ENCODE measurements around the gene IL1RL2.
A peak's percentile ranks its signal among the peaks of the same experiment; 100 is the strongest.

The IL1RL2 gene

DNA sequence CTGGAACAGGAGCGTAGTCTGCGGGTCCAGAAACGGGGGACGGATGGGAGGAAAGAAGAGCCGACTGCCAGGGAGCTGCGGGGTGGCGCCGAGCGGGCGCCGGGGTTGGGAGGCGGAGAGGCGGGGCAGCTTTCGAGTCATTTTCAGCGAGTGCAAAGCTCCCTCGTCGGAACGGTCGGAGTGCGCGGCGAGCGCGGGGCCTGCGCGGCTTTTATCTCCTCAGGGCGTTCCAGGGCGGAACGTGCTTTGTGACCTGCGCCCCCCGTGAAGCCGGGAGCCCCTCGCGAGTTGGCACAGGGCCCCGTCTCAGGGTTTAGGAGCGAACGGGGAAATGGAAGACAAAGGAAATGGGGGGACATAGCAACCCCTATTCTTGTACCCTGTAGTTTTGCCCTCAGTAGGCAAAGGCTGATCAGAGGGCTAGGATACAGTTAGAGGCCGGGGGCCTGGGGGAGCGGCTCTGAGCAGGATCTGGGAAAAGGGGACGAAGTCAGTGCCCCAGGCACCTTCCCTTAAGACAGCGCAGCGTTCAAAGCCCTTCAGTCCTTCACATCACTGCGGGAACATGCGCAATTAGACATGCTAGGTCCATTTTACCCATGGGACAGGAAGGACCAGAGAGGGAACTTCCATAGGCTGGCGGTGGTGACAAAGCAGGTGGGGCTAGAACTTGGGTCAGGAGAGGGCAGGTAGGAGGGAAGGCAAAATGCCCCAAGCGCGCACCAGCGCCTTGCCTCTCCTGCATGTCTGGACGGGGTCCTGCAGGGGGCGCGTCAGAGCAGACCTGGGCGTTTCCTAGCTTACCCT is 64.4 kb downstream of the IL1RL2 start:
- Mint-ChIP-seq H3K4me1 (peaks cover 9 to 12% of the 10 kb centered on the region in 2 donors), H3K36me3 (no peaks in the 10 kb centered on the region), H3K9me3 (no peaks in the 10 kb centered on the region), H3K27me3 (peaks cover 42 to 56% of the 10 kb centered on the region in 2 donors), H3K4me3 (peak overlapping the region; percentile 69 to 84), H3K27ac (peak overlapping the region; percentile 20)
- peak; percentile 81 to 84 for ATAC-seq (replicated peaks)
- peak; percentile 34 for DNase-seq

DNA sequence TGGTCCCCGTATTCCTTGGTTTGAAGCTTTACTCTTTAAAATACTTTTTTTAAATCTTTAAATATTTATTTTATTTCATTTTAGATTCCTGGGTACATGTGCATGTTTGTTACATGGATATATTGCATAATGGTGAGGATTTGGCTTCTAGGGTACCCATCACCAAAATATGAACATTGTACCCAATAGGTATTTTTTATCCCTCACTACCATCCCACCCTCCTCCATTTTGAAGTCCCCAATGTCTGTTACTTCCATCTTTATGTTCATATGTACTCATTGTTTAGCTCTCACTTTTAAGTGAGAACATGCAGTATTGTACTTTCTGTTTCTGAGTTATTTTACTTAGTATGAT is 65.0 kb downstream of the IL1RL2 start:
- Mint-ChIP-seq H3K4me3 (no peak overlapping the region), H3K27me3 (peaks cover 42 to 53% of the 10 kb centered on the region in 2 donors), H3K9me3 (no peaks in the 10 kb centered on the region), H3K27ac (no peak overlapping the region), H3K4me1 (peaks cover 11 to 12% of the 10 kb centered on the region in 2 donors), H3K36me3 (no peaks in the 10 kb centered on the region)
- DNase-seq, result no peak
- ATAC-seq (replicated peaks), result no peak

DNA sequence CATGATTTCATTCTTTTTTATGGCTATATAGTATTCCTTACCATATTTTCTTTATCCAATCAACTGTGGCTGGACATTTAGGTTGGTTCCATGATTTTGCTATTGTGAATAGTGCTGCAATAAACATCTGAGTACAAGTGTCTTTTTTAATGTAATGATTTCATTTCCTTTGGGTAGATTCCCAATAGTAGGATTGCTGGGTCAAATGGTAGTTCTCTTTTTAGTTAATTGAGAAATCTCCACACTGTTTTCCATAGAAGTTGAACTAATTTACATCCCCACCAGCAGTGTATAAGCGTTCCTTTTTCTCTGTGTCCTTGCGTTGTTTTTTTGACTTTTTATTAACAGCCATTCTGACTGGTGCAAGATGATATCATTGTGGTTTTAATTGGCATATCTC is 65.4 kb downstream of the IL1RL2 start:
- Mint-ChIP-seq H3K4me3 (no peak overlapping the region), H3K27ac (no peak overlapping the region), H3K36me3 (no peaks in the 10 kb centered on the region), H3K27me3 (peaks cover 38 to 51% of the 10 kb centered on the region in 2 donors), H3K9me3 (no peaks in the 10 kb centered on the region), H3K4me1 (peaks cover 11 to 12% of the 10 kb centered on the region in 2 donors)
- ATAC-seq (replicated peaks) (no peak), DNase-seq (no peak)

DNA sequence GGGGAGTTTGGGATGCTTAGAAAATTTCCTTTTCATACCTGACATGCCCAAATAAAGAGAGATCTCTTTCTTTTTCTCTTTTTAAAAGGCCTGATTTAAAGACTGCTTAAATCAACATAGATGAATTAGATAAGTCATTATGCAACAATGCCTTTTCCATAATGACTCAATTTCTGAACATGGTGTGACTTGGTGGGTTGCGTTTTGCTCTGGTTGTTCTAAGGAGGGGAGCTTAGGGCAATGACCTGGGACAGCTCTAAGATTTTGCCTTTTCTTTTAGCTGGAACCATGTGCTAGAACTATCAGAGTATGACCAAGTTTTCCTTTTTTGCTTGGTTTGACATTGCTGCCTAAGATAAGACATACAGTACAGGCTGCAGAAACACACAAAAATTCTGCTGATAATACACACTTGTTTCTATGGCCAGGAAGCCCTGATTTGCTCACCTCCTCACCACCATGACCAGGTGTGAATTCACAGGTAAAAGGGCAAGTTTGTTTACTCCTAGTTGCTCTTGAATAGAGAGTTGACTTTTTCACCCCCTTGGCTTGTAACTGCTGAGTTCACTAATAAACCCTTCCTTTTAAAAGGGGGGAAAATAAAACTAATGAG is 66.4 kb downstream of the IL1RL2 start:
- Mint-ChIP-seq H3K36me3 (no peaks in the 10 kb centered on the region), H3K9me3 (no peaks in the 10 kb centered on the region), H3K4me1 (peaks cover 11 to 12% of the 10 kb centered on the region in 2 donors), H3K27ac (no peak overlapping the region), H3K4me3 (no peak overlapping the region), H3K27me3 (peaks cover 38 to 51% of the 10 kb centered on the region in 2 donors)
- DNase-seq (no peak), ATAC-seq (replicated peaks) (no peak)

DNA sequence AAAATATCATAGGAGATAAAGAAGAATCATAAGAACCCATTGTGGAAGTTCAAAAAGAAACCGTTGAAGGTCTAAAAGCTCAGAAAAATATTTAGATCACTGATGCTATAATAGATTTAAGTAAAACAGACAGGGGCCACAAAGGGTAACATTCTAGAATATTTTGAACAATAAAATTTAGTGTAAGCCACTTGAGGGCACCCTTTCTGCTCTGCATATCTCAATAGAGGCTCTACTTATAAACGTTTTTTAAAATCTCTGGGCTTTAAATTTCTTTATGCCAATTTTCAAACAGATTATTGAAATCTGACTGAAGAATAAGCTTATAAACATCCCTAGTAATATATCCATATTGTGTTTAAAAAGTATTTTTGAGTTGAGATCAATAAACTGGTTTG is 66.9 kb downstream of the IL1RL2 start:
- H3K4me3 Mint-ChIP-seq, result no peak overlapping the region
- H3K9me3 Mint-ChIP-seq, result no peaks in the 10 kb centered on the region
- ATAC-seq (replicated peaks), result no peak
- H3K27me3 Mint-ChIP-seq, result peaks cover 41 to 56% of the 10 kb centered on the region in 2 donors
- H3K36me3 Mint-ChIP-seq, result no peaks in the 10 kb centered on the region
- DNase-seq, result no peak
- no peak overlapping the region for H3K27ac Mint-ChIP-seq
- H3K4me1 Mint-ChIP-seq, result peaks cover 11 to 12% of the 10 kb centered on the region in 2 donors

DNA sequence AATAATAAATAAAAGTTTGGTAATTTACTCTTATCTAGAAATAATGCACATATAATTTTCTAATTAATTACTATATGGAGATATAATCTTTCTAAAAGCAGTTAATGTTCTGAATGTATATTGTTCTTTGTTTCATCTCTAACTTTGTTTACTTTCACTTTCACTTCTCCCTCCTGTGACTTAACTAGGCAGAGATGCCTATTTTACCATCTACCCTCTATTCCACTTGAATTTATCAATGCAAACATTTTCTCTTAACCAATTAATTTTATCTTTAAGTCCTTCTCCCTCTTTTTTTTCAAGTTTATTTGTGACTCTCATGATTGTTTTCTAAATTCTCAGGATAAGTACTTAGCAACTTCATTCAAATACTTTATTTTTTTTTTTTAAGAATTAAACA is 69.5 kb downstream of the IL1RL2 start:
- DNase-seq, result no peak
- no peak for ATAC-seq (replicated peaks)
- peaks cover 4 to 5% of the 10 kb centered on the region in 2 donors for H3K4me1 Mint-ChIP-seq
- H3K4me3 Mint-ChIP-seq, result no peak overlapping the region
- H3K27ac Mint-ChIP-seq, result no peak overlapping the region
- no peaks in the 10 kb centered on the region for H3K36me3 Mint-ChIP-seq
- H3K27me3 Mint-ChIP-seq, result peaks cover 23 to 35% of the 10 kb centered on the region in 2 donors
- no peaks in the 10 kb centered on the region for H3K9me3 Mint-ChIP-seq

DNA sequence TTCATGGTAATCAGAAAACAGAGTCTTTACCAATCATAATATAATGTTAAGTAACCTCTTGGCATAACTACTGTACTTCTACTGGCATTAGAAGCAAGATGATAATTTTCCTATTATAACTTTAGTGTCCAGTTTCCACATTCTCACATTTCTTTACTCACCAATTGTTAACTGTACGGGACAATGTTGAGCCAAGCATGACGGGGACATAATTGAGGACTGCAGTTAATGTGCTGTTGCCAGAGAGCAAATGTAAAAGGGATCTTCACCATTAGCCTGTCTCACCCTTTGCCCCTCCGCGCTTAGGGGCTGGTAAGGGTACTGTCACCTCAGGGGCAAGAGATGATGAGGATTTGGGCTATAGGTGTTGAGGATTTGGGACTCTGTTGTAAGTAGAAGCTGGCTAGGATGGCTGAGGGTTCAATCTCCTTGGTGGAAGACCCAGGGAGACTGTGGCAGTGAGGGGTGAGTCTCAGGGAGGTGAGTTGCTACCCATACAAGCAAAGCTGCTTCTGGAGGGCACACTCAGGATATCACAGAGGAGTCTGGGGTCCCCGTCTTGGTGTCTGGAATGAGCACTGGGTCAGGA is 70.1 kb downstream of the IL1RL2 start:
- H3K4me3 Mint-ChIP-seq, result no peak overlapping the region
- peaks cover 0 to 2% of the 10 kb centered on the region in 2 donors for H3K4me1 Mint-ChIP-seq
- no peaks in the 10 kb centered on the region for H3K9me3 Mint-ChIP-seq
- DNase-seq, result no peak
- peaks cover 19 to 28% of the 10 kb centered on the region in 2 donors for H3K27me3 Mint-ChIP-seq
- H3K36me3 Mint-ChIP-seq, result no peaks in the 10 kb centered on the region
- H3K27ac Mint-ChIP-seq, result no peak overlapping the region
- no peak for ATAC-seq (replicated peaks)

DNA sequence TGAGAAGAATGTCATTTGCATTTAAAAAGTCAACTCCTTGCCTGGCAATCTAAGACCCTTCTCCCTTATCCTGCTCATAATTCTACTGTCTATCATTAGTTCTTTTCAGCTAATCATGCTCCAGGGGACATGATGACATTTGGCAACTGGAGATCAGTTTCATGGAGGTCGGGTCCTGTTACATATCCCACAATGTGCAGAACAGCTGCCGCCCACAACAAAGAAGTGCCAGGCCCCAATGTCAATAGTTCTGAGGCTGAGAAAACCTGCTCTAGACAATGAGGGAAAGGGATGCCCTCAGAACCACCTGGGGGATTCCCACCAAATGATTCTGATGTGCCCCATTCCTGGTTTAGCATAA is 71.2 kb downstream of the IL1RL2 start:
- Mint-ChIP-seq H3K27me3 (peaks cover 13 to 18% of the 10 kb centered on the region in 2 donors), H3K36me3 (no peaks in the 10 kb centered on the region), H3K4me3 (no peak overlapping the region), H3K9me3 (no peaks in the 10 kb centered on the region), H3K4me1 (peaks cover 0 to 2% of the 10 kb centered on the region in 2 donors), H3K27ac (no peak overlapping the region)
- DNase-seq (no peak), ATAC-seq (replicated peaks) (no peak)

DNA sequence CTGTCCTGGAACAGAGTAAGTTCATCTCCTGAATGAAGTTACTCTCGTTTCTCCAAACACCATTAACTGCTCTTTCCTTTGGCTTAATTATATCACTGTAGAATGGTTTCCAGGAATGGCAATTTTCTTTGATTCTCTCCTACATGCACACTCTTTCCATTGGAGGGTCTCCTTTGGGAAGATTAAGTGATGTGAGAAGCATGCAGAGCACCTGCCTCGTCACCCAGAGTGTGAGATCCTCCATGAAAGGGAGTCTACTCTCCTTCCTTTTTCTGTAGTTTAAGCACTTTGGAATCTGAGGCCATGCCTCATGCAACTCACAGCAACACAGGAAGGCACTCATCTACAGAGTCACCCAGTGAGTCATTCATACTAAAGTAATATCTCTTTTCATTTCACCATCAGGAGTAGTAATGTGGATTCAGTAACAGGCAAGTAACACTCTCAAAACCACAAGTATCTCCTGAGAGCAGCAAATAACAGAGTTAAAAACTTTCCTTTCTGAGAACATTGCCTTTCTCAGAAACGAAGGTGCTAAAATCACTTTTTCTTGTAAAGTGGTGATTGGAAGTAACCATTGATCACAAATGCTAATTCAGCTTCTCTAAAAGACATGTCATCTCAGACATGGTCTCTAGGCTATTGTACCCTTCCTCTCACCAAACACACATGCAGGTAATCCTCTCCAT is 71.7 kb downstream of the IL1RL2 start:
- no peak overlapping the region for H3K4me3 Mint-ChIP-seq
- H3K4me1 Mint-ChIP-seq, result peaks cover 2% of the 10 kb centered on the region in 2 donors

DNA sequence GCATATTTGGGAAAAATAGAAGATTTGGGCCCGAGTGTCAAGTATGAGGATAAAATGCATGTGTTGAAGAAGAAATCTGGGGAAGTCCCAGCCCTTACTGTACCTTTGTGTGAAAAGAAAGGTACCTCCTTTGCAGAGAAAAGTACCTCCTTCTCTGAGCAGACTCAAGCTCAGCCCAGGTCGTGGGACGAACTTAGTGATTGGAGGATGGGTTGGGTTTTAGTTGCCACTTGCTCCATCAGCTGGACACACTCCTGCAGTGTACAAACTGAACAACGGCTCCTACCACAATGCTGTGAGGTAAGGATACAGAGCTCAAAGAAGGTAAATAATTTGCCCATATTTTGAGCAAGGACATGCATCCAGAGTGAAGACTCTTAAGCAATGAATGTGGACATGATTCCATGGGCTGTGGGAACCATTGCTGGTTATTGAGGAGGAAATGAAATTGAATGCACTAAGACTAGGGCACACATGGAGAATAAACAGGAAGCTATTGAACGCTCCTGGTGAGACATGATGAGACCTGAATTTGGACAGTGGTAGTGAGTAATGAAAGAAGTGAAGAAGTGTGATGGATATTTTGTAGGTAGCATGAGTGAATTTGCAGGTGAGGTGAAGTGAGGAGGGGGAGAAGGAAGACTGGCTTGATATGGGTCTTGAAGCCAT is 74.8 kb downstream of the IL1RL2 start:
- Mint-ChIP-seq H3K4me1 (peaks cover 2 to 5% of the 10 kb centered on the region in 2 donors), H3K27ac (no peak overlapping the region), H3K27me3 (peaks cover 3 to 10% of the 10 kb centered on the region in 2 donors), H3K4me3 (no peak overlapping the region), H3K9me3 (no peaks in the 10 kb centered on the region), H3K36me3 (no peaks in the 10 kb centered on the region)
- DNase-seq (no peak), ATAC-seq (replicated peaks) (no peak)

More for the DNA sequence above, 71.7 kb downstream of the IL1RL2 start:
- DNase-seq (no peak), ATAC-seq (replicated peaks) (peak in 1 of 2 donors; percentile 29)
- Mint-ChIP-seq H3K27me3 (peaks cover 8 to 14% of the 10 kb centered on the region in 2 donors), H3K36me3 (no peaks in the 10 kb centered on the region), H3K27ac (no peak overlapping the region), H3K9me3 (no peaks in the 10 kb centered on the region)

DNA sequence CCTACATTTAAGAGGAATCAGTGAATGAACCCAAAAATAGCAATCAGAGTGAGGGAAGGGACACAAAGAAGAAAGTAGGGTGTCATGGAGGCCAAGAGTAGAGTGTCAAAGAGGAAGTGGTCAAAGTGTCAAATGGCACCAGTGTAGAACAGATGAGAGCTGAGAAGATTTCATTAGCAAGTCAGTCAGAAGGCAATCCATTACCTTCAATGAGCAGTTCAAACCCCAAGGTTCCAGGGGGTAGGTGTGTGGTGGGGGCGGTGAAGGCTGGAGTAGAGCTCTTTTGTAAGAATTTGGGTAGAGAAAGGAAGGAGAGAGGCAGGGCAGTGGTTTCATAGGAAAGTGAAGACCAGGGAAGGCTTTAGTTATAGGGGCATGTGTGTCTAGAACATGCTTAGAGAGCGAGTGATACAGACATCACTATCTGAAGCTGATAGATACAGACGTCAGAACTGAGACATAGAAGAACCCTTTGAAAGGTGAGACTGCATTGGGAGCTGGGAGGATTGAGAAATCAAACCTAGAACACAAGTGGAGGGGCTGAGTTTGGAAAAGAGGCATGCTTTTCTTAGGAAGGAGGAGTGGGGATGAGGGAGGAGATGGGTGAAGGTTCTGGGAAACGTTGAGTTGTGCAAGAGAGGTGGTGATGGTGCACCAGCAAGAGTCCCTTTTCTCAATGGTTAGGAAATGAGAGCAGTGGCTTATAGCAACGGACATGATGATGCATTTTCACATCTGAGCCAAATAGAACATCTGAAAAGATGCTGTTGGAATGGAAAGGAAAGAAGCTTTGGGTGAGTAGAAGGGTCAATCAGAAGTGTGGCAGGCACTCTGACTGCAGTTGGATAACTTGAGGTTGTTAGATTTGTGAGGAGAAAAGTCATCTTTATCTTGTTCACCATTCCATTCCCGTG is 75.7 kb downstream of the IL1RL2 start:
- H3K36me3 Mint-ChIP-seq, result no peaks in the 10 kb centered on the region
- ATAC-seq (replicated peaks) (no peak), DNase-seq (no peak)
- H3K4me1 Mint-ChIP-seq, result peaks cover 2 to 5% of the 10 kb centered on the region in 2 donors
- no peaks in the 10 kb centered on the region for H3K9me3 Mint-ChIP-seq
- no peak overlapping the region for H3K4me3 Mint-ChIP-seq
- H3K27ac Mint-ChIP-seq, result no peak overlapping the region
- peaks cover 3 to 10% of the 10 kb centered on the region in 2 donors for H3K27me3 Mint-ChIP-seq

DNA sequence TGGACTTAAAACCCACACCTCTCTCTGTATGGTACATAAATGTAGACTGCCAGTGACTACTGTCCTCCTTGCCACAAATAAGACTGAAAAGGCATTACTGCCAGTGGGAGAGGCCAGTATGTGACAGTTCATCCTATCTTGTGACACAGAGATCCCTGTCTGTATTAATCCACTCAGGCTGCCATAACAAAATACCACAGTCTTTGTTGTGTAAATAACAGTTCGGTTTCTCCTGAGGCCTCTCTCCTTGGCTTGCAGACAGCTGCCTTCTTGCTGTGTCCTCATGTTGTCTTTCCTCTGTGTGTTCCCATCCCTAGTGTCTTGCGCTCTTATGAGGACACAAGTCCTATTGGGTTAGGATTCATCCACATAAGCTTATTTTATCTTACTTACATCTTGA is 78.1 kb downstream of the IL1RL2 start:
- Mint-ChIP-seq H3K9me3 (no peaks in the 10 kb centered on the region), H3K36me3 (no peaks in the 10 kb centered on the region), H3K4me1 (peaks cover 5% of the 10 kb centered on the region in 2 donors), H3K27ac (no peak overlapping the region), H3K4me3 (no peak overlapping the region), H3K27me3 (peaks cover 4 to 12% of the 10 kb centered on the region in 2 donors)
- no peak for DNase-seq
- no peak for ATAC-seq (replicated peaks)

DNA sequence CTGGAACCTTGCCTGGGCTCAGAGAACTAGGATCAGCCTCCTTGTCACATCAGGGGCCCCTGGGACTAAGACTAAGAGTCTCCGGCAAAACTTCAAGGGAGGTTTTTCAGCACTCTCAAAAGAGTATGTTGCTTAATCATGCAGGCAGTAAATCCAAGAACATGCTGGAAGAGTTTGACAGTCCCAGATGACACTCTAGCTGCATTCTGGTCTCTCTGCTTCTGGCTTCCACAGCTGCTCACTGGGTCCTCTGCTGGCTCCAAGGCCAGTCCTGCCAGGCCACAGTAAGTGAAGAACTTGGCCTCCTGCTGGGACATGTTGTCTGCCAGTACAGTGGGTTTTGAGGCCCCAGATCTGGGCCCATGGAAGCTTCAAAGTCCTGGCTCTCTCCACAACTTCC is 79.4 kb downstream of the IL1RL2 start:
- Mint-ChIP-seq H3K36me3 (no peaks in the 10 kb centered on the region), H3K27ac (no peak overlapping the region), H3K4me1 (peaks cover 5 to 6% of the 10 kb centered on the region in 2 donors), H3K4me3 (no peak overlapping the region), H3K27me3 (peaks cover 14 to 25% of the 10 kb centered on the region in 2 donors), H3K9me3 (no peaks in the 10 kb centered on the region)
- ATAC-seq (replicated peaks), result no peak
- no peak for DNase-seq
